HepG2 (cell line): Measurements from ENCODE around the gene UVSSA. TPM values are rescaled to one million over a fixed set of nuclear protein-coding genes. Genes with fewer than 3 reads are reported as not detected.

Experiments
- FLYWCH1 ChIP-seq: sonication (generic); formaldehyde crosslinking; IDR thresholded peaks from 2 replicates; pipeline ENCODE4 v1.8.1; 2023; ENCODE audit warnings: mild to moderate bottlenecking, missing genetic modification reagents
- HOXA3 ChIP-seq: sonication (generic); formaldehyde crosslinking; IDR thresholded peaks from 2 replicates; pipeline ENCODE4 v1.5.0; 2020; ENCODE audit warnings: missing genetic modification reagents
- IKZF4 ChIP-seq: sonication (generic); formaldehyde crosslinking; IDR thresholded peaks from 2 replicates; pipeline ENCODE4 v1.5.1; 2020; ENCODE audit warnings: borderline replicate concordance, mild to moderate bottlenecking, low read depth, missing genetic modification reagents; ENCODE audit errors: not compliant biosample characterization
- MTA3 ChIP-seq: sonication (generic); formaldehyde crosslinking; IDR thresholded peaks from 2 replicates; pipeline ENCODE4 v1.4.0; 2020; ENCODE audit warnings: missing genetic modification reagents
- NBN ChIP-seq: fragments of 450-650 bp; conservative IDR thresholded peaks from 2 replicates; pipeline ENCODE4 v1.6.1; 2017
- NFATC3 ChIP-seq: sonication (generic); formaldehyde crosslinking; IDR thresholded peaks from 2 replicates; pipeline ENCODE4 v1.5.1; 2020; ENCODE audit warnings: mild to moderate bottlenecking, missing genetic modification reagents
- NR2F6 ChIP-seq, 2 experiments: IDR thresholded peaks; 2 replicates each; pipeline ENCODE4 v1.6.1; 2016; ENCODE audit warnings: antibody characterized with exemption in 1 of 2, mild to moderate bottlenecking in 1 of 2
- PAF1 ChIP-seq: IDR thresholded peaks from 2 replicates; pipeline ENCODE4 v1.6.1; 2016; ENCODE audit warnings: missing genetic modification reagents, missing compliant biosample characterization
- POLR2G ChIP-seq: fragments of 200-400 bp; formaldehyde crosslinking; IDR thresholded peaks from 2 replicates; pipeline ENCODE4 v1.6.1; 2018; ENCODE audit warnings: mild to moderate bottlenecking, low read depth, low read length, moderate library complexity
- SMAD3 ChIP-seq: sonication (generic); formaldehyde crosslinking; IDR thresholded peaks from 2 replicates; pipeline ENCODE4 v1.4.0; 2020; ENCODE audit warnings: missing genetic modification reagents
- SOX6 ChIP-seq, 2 experiments: fragments of 450-650 bp in 1 of 2; sonication (generic) in 1 of 2; formaldehyde crosslinking in 1 of 2; IDR thresholded peaks; 2 replicates each; pipeline versions ENCODE4 v1.4.0 to v1.6.1; 2017 to 2020; ENCODE audit warnings: antibody characterized with exemption in 1 of 2, mild to moderate bottlenecking in 1 of 2, missing genetic modification reagents in 1 of 2
- SRSF9 ChIP-seq: fragments of 200-400 bp; formaldehyde crosslinking; IDR thresholded peaks from 2 replicates; pipeline ENCODE4 v1.6.1; 2018; ENCODE audit warnings: borderline replicate concordance, mild to moderate bottlenecking, low read depth, low read length; ENCODE audit not compliant: insufficient read depth, poor library complexity, severe bottlenecking
- WIZ ChIP-seq: sonication (generic); formaldehyde crosslinking; IDR thresholded peaks from 2 replicates; pipeline ENCODE4 v1.5.1; 2020; ENCODE audit warnings: mild to moderate bottlenecking, missing genetic modification reagents
- ZBTB7A ChIP-seq: sonication (generic); formaldehyde crosslinking; IDR thresholded peaks from 2 replicates; pipeline ENCODE4 v1.8.0; 2022; ENCODE audit warnings: mild to moderate bottlenecking, missing genetic modification reagents
- ZNF205 ChIP-seq: IDR thresholded peaks from 2 replicates; pipeline ENCODE4 v1.6.1; 2018; ENCODE audit warnings: missing biosample characterization, missing genetic modification reagents
- ZNF225 ChIP-seq: sonication (generic); formaldehyde crosslinking; IDR thresholded peaks from 2 replicates; pipeline ENCODE4 v1.4.0; 2020; ENCODE audit warnings: mild to moderate bottlenecking, missing genetic modification reagents
- ZNF468 ChIP-seq: sonication (generic); formaldehyde crosslinking; IDR thresholded peaks from 2 replicates; pipeline ENCODE4 v1.8.0; 2022; ENCODE audit warnings: mild to moderate bottlenecking, moderate library complexity, missing genetic modification reagents
- ZNF496 ChIP-seq: sonication (generic); formaldehyde crosslinking; IDR thresholded peaks from 2 replicates; pipeline ENCODE4 v1.8.1; 2023; ENCODE audit warnings: mild to moderate bottlenecking, moderate library complexity, missing genetic modification reagents; ENCODE audit not compliant: insufficient replicate concordance
- ZNF747 ChIP-seq: sonication (generic); formaldehyde crosslinking; IDR thresholded peaks from 2 replicates; pipeline ENCODE4 v1.8.1; 2023; ENCODE audit warnings: missing genetic modification reagents, mild to moderate bottlenecking, borderline replicate concordance
- ZNF878 ChIP-seq: sonication (generic); formaldehyde crosslinking; IDR thresholded peaks from 2 replicates; pipeline ENCODE4 v1.8.1; 2023; ENCODE audit warnings: mild to moderate bottlenecking, missing genetic modification reagents, moderate library complexity
- ZZZ3 ChIP-seq: sonication (generic); formaldehyde crosslinking; IDR thresholded peaks from 2 replicates; pipeline ENCODE4 v1.4.0; 2020; ENCODE audit warnings: missing genetic modification reagents, mild to moderate bottlenecking, borderline replicate concordance
- polyA plus RNA-seq, 8 experiments: library from polyadenylated mRNA; depleted of rRNA in 3 of 8; stranded (reverse) in 7 of 8; unstranded in 1 of 8; fragments of >200 nt; fragmentation: Illumina TruSeq in 4 of 8; extraction: Trizol in 4 of 8; gene quantifications; 2 replicates each; pipeline versions ENCODE4 v1.2.1 to v1.2.3, GENCODE V29; 2011 to 2016; ENCODE audit warnings: low read depth in 4 of 8, missing spikeins in 1 of 8, mixed read lengths in 1 of 8; ENCODE audit not compliant: insufficient read depth in 1 of 8
- total RNA-seq, 5 experiments: library from RNA; depleted of rRNA; stranded (reverse); fragments of >200 nt; fragmentation: Illumina TruSeq; extraction: Trizol; gene quantifications; 2 replicates each; pipeline ENCODE4 v1.2.3, GENCODE V29; 2016; ENCODE audit warnings: low read depth in 1 of 5
- TF ChIP-seq, protein P1 (sequence below): sonication (generic); formaldehyde crosslinking; IDR thresholded peaks from 2 replicates; pipeline ENCODE4 v1.5.1; 2020; ENCODE audit warnings: missing genetic modification reagents, mild to moderate bottlenecking, borderline replicate concordance
- TF ChIP-seq, protein P2 (sequence below): sonication (generic); formaldehyde crosslinking; IDR thresholded peaks from 2 replicates; pipeline ENCODE4 v1.4.0; 2020; ENCODE audit warnings: mild to moderate bottlenecking, missing genetic modification reagents, borderline replicate concordance
- TF ChIP-seq, protein P3 (sequence below): sonication (generic); formaldehyde crosslinking; IDR thresholded peaks from 2 replicates; pipeline ENCODE4 v1.5.1; 2020; ENCODE audit warnings: mild to moderate bottlenecking, missing genetic modification reagents

Gene UVSSA
- total and polyA plus RNA-seq, 2 of the 13 experiments (the other 11 are each of a cell fraction or from before 2014, with no cell fraction given), result 4.6 to 8.4 TPM

DNA sequence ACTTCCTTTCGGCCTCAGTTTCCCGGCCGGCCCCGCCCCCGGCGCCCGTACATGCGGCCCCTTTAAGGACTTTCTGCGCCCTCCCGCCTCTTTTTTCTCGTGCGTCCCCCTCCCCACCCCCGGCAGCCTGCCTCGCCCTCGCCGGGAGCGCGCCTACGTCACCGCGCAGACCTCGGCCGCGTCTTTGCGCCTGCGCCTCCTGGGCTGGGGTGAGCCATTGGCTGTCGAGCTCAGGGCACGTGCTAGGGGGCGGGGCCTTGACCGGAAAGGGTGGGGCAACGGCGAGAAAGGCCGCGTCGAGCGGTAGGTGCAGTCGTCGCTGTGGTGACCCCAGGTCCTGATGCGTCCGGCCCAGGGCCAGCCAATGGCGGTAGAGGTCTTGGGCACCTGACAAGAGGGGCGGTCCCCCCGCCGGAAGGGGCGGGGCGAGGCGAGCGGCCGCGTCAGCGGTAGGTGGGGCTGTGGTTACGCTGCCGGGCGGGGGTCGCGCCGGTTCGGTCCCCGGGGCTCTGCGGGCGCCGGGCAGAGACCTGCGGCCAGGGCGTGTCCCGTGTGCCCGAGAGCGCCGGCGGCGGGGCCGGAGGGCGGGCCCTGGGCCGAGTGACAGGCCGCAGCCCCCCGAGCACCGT lies at the start of gene UVSSA (continued):
- TF ChIP-seq MTA3 (CRISPR knock-in tag), result no peak
- TF ChIP-seq ZNF878 (CRISPR knock-in tag), result no peak
- no peak for TF ChIP-seq ZBTB7A
- TF ChIP-seq ZZZ3 (CRISPR knock-in tag), result no peak
- no peak for TF ChIP-seq IKZF4 (CRISPR knock-in tag)
- TF ChIP-seq, protein P1, sequence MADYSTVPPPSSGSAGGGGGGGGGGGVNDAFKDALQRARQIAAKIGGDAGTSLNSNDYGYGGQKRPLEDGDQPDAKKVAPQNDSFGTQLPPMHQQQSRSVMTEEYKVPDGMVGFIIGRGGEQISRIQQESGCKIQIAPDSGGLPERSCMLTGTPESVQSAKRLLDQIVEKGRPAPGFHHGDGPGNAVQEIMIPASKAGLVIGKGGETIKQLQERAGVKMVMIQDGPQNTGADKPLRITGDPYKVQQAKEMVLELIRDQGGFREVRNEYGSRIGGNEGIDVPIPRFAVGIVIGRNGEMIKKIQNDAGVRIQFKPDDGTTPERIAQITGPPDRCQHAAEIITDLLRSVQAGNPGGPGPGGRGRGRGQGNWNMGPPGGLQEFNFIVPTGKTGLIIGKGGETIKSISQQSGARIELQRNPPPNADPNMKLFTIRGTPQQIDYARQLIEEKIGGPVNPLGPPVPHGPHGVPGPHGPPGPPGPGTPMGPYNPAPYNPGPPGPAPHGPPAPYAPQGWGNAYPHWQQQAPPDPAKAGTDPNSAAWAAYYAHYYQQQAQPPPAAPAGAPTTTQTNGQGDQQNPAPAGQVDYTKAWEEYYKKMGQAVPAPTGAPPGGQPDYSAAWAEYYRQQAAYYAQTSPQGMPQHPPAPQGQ, result no peak
- no peak for TF ChIP-seq ZNF468 (CRISPR knock-in tag)
- peak; percentile 76; the same call in 1 of the 2 replicates for TF ChIP-seq HOXA3 (CRISPR knock-in tag)
- TF ChIP-seq NFATC3 (CRISPR knock-in tag), result no peak
- no peak for TF ChIP-seq ZNF205 (CRISPR knock-in tag)
- TF ChIP-seq, protein P2, sequence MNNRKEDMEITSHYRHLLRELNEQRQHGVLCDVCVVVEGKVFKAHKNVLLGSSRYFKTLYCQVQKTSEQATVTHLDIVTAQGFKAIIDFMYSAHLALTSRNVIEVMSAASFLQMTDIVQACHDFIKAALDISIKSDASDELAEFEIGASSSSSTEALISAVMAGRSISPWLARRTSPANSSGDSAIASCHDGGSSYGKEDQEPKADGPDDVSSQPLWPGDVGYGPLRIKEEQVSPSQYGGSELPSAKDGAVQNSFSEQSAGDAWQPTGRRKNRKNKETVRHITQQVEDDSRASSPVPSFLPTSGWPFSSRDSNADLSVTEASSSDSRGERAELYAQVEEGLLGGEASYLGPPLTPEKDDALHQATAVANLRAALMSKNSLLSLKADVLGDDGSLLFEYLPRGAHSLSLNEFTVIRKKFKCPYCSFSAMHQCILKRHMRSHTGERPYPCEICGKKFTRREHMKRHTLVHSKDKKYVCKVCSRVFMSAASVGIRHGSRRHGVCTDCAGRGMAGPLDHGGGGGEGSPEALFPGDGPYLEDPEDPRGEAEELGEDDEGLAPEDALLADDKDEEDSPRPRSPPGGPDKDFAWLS (CRISPR knock-in tag), result no peak
- TF ChIP-seq SRSF9, result no peak
- TF ChIP-seq NBN, result no peak
- no peak for TF ChIP-seq PAF1 (CRISPR knock-in tag)
- TF ChIP-seq SOX6 (IDR thresholded peaks at IDR 0.05), result no peak
- TF ChIP-seq SOX6 (CRISPR knock-in tag; IDR thresholded peaks at IDR 0.05), result peak; percentile 60
- TF ChIP-seq SMAD3 (CRISPR knock-in tag), result no peak
- TF ChIP-seq NR2F6 (IDR thresholded peaks at IDR 0.05), result no peak
- TF ChIP-seq NR2F6 (CRISPR knock-in tag; IDR thresholded peaks at IDR 0.05), result peak; percentile 44
- no peak for TF ChIP-seq ZNF496 (CRISPR knock-in tag)
- TF ChIP-seq, protein P3, sequence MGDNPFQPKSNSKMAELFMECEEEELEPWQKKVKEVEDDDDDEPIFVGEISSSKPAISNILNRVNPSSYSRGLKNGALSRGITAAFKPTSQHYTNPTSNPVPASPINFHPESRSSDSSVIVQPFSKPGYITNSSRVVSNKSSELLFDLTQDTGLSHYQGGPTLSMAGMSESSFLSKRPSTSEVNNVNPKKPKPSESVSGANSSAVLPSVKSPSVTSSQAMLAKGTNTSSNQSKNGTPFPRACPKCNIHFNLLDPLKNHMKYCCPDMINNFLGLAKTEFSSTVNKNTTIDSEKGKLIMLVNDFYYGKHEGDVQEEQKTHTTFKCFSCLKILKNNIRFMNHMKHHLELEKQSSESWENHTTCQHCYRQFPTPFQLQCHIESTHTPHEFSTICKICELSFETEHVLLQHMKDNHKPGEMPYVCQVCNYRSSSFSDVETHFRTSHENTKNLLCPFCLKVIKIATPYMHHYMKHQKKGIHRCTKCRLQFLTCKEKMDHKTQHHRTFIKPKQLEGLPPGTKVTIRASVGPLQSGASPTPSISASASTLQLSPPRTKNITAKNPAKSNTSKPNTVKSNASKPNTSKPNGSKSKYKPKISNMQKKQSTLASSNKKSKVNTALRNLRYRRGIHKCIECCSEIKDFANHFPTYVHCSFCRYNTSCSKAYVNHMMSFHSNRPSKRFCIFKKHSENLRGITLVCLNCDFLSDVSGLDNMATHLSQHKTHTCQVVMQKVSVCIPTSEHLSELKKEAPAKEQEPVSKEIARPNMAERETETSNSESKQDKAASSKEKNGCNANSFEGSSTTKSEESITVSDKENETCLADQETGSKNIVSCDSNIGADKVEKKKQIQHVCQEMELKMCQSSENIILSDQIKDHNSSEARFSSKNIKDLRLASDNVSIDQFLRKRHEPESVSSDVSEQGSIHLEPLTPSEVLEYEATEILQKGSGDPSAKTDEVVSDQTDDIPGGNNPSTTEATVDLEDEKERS (CRISPR knock-in tag), result no peak
- TF ChIP-seq FLYWCH1 (CRISPR knock-in tag), result no peak
- no peak for TF ChIP-seq ZNF225 (CRISPR knock-in tag)
- no peak for TF ChIP-seq WIZ (CRISPR knock-in tag)
- peak; percentile 54; the same call in 1 of the 2 replicates for TF ChIP-seq POLR2G
- TF ChIP-seq ZNF747 (CRISPR knock-in tag), result no peak; the same call in 1 of the 2 replicates
